GM06990 (cell line): ENCODE results near the gene CD99.

Experiments
- DNase-seq: peaks from one replicate; pipeline ENCODE4 v3.0.0-alpha.2; 2011; ENCODE audit not compliant: insufficient read length; ENCODE audit errors: extremely low read depth
- H3K27me3 ChIP-seq: replicated peaks from 2 replicates; pipeline ENCODE4 v1.6.0; 2011; ENCODE audit warnings: low read length; ENCODE audit not compliant: control insufficient read depth, insufficient read depth
- H3K36me3 ChIP-seq: 2 replicates; pipeline ENCODE4 v1.5.1; 2011; ENCODE audit warnings: low read length; ENCODE audit not compliant: control insufficient read depth, insufficient read depth
- H3K4me3 ChIP-seq: replicated peaks from 2 replicates; pipeline ENCODE4 v1.5.1; 2011; ENCODE audit warnings: low read depth, mild to moderate bottlenecking, control low read depth, low read length
- CTCF ChIP-seq: IDR thresholded peaks from 2 replicates; pipeline ENCODE4 v1.5.1; 2011; ENCODE audit warnings: low read length, control low read depth, mild to moderate bottlenecking, inconsistent platforms; ENCODE audit not compliant: insufficient read depth, poor library complexity, severe bottlenecking

The CD99 gene

GRCh38 chrX:2657532-2658113 lies 33.5 kb upstream of the CD99 start:
- no peak for TF ChIP-seq CTCF
- no peaks in the 10 kb centered on the region for H3K36me3 ChIP-seq
- no peak for DNase-seq
- no peak overlapping the region for H3K4me3 ChIP-seq
- no peaks in the 10 kb centered on the region for H3K27me3 ChIP-seq

GRCh38 chrX:2658585-2659292 lies 32.4 kb upstream of the CD99 start:
- no peaks in the 10 kb centered on the region for H3K27me3 ChIP-seq
- no peaks in the 10 kb centered on the region for H3K36me3 ChIP-seq
- TF ChIP-seq CTCF: no peak
- no peak overlapping the region for H3K4me3 ChIP-seq
- no peak for DNase-seq

GRCh38 chrX:2662586-2662985 lies 28.5 kb upstream of the CD99 start:
- DNase-seq: no peak
- Histone ChIP-seq H3K27me3 (no peaks in the 10 kb centered on the region), H3K4me3 (no peak overlapping the region), H3K36me3 (no peaks in the 10 kb centered on the region)
- no peak for TF ChIP-seq CTCF

- TF ChIP-seq CTCF: no peak
- DNase-seq: no peak
- H3K4me3 ChIP-seq: no peak overlapping the region
- H3K27me3 ChIP-seq: no peaks in the 10 kb centered on the region
- H3K36me3 ChIP-seq: no peaks in the 10 kb centered on the region
Measured at GRCh38 chrX:2664502-2664901, 26.6 kb upstream of the CD99 start.

- Histone ChIP-seq H3K36me3 (no peaks in the 10 kb centered on the region), H3K4me3 (no peak overlapping the region), H3K27me3 (no peaks in the 10 kb centered on the region)
- no peak for DNase-seq
- TF ChIP-seq CTCF: no peak
Measured at GRCh38 chrX:2665387-2666304, 25.4 kb upstream of the CD99 start.
